ENCODE measurements around the gene NUBP2. TPM values are rescaled to one million over a fixed set of nuclear protein-coding genes. Genes with fewer than 3 reads are reported as not detected.
A peak's percentile ranks its signal among the peaks of the same experiment; 100 is the strongest.

The NUBP2 gene
- total RNA-seq, 1 donor from 2014 or later = 73.7 TPM

GRCh38 chr16:1771864-1772361 lies 10.8 kb upstream of the NUBP2 start:
- no peak for DNase-seq (ENCODE audit: low spot score)

DNA sequence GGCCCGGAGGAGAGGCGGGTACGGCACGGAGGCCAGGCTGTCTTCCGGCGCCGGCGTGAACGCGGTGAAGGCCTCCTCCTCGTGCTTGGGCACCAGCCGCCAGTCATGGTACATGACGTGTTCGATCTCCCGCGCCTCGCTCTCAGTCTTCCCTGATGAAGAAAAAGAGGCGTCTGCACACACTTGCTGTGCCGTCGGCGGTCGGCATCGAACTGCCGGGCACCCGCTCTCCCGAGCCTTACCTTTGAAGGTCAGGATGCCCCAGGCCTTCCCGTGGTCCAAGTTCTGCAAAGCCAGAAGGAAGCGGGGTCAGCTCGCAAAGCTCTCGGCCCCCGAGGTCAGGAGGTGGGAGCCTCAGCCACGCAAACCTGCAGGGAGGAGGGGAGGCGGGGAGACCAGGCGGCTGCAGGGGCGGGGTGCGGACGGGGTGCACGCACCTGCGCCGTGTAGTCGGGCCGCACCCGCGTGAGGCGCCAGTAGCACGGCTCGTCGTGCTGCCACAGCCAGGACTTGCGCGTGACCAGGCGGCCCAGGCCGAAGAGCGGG lies 10.3 kb upstream of the NUBP2 start, which contains the start of gene EME2:
TSS of gene EME2 (plus strand) at position 449 of the 546 bp plus-strand sequence. CDS start 418 bp downstream, outside the sequence.
- DNase-seq (ENCODE audit: low spot score) = no peak

DNA sequence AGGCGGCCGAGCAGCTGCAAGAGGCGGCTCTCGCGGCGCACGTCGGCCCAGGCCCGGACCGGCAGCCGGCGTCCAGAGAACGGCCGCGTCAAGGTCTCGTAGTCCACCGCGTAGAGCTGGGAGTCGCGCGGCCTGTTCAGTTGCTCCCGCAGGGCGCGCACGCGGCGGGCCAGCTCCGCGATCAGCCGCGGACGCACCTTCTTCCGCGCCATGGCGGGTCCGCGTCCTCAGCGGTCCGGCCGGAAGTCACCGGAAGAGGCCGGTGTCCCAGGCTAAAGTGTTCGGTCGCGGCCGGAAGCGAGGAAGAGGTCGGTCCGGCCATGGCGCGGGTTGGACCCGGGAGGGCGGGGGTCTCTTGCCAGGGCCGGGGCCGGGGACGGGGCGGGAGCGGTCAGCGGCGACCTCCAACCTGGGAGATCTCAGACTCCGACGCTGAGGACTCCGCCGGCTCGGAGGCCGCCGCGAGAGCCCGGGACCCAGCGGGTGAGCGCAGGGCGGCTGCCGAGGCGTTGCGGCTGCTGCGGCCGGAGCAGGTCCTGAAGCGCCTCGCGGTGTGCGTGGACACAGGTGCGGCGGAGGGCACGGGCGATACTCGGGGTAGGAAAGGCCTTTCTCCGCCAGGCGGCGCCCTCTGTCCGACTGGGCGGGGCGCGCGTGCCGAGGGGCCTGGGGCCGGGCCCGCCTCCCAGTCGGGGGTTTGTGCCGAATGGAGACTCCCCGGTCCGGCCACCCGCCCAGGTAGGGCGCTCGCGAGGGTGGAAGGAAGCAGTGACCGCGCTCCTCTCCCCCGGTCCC lies 9.7 kb upstream of the NUBP2 start, which contains the start of gene MRPS34:
TSS of gene MRPS34 (minus strand) at position 227 of the 795 bp plus-strand sequence. CDS start at position 212, 15 bp downstream.
- peak; percentile 80 for DNase-seq (ENCODE audit: low spot score)

DNA sequence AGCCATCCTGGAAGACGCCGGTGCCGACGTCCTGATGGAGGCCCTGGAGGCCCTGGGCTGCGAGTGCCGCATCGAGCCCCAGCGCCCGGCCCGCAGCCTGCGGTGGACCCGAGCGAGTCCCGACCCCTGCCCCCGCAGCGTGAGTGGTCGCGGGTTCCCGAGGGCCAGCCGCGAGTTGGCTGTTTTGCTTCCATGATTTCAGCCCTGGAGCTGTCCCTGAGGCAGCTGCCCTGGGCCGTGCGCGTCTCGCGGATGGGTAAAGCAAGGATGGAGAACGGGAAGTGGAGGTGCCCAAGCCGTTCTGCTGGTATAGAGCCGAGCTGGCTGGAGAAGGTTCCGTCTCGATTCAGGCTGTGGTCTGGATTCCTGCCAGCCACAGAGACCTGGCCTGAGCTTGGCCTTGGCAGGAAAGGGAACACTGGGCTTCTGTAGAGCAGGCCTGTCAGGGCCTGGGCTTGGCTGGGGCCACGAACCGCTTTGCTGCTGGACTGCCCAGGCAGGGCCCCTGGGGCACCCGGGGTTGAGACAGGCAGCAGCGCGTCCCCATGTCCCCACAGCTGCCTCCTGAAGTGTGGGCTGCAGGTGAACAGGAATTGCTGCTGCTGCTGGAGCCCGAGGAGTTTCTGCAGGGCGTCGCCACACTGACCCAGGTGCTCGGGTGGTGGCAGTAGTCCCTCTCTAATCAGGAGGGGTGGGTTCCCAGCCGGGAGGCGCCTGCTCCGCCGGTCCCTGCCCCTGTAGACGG lies 8.9 kb upstream of the NUBP2 start:
- no peak for DNase-seq (ENCODE audit: low spot score)

GRCh38 chr16:1774448-1774780 lies 8.3 kb upstream of the NUBP2 start:
- no peak for DNase-seq (ENCODE audit: low spot score)

DNA sequence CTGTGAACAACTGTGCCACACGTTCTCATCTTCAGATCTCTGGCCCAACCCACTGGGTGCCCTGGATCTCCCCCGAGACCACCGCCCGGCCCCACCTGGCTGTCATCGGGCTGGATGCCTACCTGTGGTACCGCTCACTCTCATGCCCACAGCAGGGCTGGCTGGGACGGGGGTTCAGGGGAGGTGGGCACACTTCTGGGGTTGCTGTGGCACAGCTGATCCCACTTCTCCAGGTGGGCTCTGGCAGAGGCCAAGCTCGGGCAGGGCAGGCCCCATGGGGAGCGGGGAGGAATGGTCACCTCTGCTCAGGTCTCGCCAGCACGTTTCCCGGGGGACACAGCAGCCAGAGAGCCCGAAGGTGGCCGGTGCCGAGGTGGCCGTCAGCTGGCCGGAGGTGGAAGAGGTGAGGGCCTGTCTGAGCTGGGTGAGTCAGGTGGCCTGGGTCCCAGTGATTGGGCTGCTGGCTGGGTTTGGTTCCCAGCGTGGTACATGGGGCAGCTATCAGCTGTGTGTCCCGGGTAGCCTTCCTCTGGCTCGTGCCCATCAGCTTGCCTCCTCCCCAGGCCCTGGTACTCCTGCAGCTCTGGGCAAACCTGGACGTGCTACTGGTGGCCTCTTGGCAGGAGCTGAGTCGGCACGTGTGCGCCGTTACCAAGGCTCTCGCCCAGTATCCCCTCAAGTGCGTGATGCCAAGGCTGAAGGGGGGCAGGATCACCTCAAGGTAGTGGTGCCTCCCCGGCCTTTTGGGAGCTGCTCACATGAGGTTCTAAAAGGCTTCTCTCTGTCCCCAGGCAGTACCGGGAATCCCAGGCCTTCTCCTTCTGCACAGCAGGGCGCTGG lies 7.5 kb upstream of the NUBP2 start:
- no peak for DNase-seq (ENCODE audit: low spot score)

DNA sequence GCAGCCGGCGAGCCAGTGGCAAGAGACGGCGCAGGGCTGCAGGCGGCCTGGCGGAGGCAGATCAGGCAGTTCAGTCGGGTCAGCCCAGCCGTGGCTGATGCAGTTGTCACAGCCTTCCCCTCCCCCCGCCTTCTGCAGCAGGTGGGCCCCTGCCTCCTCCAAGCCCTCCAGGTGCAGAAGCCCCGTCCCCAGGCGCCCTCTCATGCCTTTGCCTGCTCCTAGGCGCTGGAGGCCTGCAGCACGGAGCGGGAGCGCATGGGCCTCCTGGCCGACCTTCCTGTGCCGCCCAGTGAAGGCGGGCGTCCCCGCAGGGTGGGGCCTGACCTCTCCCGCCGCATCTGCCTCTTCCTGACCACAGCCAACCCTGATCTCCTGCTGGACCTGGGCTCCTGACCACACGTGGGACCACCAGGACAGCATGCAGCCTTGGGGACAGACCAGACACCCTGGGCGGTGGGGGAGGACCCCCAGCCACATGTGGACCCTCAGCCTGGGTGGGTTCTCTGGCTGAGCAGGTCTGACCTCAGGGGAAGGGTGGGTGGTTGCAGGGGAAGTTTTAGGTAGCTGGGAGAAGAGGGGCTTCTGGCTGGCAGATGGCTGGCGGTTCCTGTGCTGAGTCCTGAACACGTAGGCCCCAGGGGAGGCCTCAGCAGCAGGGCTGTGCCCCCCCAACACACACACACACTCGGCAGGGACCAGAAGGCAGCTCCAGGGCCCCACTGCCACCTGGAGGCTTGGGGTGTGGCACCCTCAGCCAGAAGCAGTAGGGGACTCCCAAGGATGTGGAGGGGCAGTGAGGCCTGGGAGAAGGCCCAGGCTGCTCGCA lies 6.7 kb upstream of the NUBP2 start:
- DNase-seq (ENCODE audit: low spot score) = no peak

- no peak for DNase-seq (ENCODE audit: low spot score)
Measured at GRCh38 chr16:1776672-1776955, 6.1 kb upstream of the NUBP2 start.

- DNase-seq (ENCODE audit: low spot score) = no peak
Measured at GRCh38 chr16:1776991-1777374, 5.8 kb upstream of the NUBP2 start.

- no peak for DNase-seq (ENCODE audit: low spot score)
Measured at GRCh38 chr16:1777375-1778199, 5.2 kb upstream of the NUBP2 start.

- no peak for DNase-seq (ENCODE audit: low spot score)
Measured at GRCh38 chr16:1778200-1779179, 4.3 kb upstream of the NUBP2 start.

DNA sequence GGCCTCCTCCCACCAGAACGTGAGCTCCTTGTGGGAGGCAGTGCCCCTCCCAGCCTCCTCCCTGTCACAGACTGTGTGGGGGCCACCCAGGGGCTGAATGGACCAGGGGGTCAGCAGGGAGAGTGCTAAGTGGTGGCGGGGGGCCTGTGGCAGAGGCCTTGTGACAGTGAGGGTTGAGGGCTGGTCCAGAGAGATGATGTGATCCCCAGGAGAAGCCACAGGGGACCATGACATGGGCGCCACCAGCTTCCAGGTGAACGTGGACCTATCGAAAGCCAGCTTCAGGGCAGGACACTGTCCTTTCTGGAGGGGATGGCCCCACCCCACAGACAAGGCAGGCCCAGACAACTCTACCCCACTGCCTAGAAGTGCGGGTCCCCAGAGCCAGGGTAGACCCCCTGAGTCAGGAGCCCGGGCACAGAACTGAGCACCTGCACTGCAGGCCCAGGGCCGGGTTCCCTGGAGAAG lies 3.5 kb upstream of the NUBP2 start:
- no peak for DNase-seq (ENCODE audit: low spot score)

GRCh38 chr16:1779741-1780676 lies 2.8 kb upstream of the NUBP2 start:
- DNase-seq (ENCODE audit: low spot score) = no peak

DNA sequence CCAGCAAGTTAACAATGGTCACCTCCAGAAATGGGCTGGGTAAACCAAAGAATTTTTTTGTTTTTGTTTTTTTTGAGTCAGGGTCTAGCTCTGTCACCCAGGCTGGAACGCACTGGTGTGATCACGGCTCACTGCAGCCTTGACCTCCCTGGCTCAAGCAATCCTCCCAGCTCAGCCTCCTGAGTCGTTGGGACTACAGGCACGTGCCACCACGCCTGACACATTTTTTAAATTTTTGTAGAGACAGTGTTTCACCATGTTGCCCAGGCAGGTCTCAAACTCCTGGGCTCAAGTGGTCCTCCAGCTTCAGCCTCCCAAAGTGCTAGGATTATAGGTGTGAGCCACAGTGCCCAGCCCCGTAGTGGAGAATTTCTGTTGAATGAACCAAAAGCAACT lies 2.1 kb upstream of the NUBP2 start:
- DNase-seq (ENCODE audit: low spot score) = no peak

GRCh38 chr16:1781254-1781653 lies 1.5 kb upstream of the NUBP2 start:
- no peak for DNase-seq (ENCODE audit: low spot score)

GRCh38 chr16:1781758-1782407 lies 877 bp upstream of the NUBP2 start:
- no peak for DNase-seq (ENCODE audit: low spot score)

All from umbilical cord (tissue), 2 donors.